ENCODE measurements around the gene POLDIP2. TPM values are rescaled to one million over a fixed set of nuclear protein-coding genes. Genes with fewer than 3 reads are reported as not detected.

Gene POLDIP2
- total and polyA plus RNA-seq, 7 donors: 172 to 299 (median 196) TPM

DNA sequence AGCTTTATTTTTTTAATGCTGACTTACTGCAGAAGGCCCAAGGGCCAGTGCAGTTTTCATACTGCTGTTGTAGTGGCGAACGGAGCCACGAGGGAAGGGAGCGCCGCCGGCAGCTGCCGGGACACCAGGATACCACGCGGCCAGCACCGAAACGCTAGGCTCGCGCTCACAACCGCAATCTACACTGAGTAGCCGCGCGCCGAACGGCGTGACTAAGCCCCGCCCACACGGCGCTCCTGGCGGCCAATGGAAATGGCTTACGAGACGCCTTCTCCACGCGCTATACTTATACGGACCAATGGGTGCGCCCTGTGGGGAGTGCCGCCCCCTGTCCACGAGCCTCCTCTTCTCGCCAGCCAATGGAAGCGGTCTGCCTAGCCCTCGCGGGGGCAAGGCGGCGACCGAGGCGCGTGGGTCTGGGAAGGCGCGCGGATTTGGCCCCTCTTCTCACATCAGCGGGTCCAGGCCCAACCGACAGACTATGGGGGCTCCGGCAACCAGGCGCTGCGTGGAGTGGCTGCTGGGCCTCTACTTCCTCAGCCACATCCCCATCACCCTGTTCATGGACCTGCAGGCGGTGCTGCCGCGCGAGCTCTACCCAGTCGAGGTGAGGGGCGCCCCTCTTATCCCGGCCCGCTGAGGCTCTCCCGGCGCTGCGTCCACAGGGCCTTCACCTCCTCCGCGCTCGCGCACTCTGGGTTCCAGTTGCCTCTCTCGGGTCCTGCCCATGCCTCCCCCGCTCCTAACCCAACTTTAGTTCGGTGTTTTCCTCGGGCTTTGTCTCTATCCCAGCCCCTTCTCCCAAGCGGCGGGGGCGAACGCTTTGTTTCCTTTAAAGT is 38.3 kb downstream of the POLDIP2 start, which contains the start of gene TMEM97:
TSS of gene TMEM97 (plus strand) at position 442 of the 839 bp plus-strand sequence. CDS start at position 482, 40 bp downstream.
- H3K4me3 ChIP-seq: peak within 1 kb of the TSS; percentile 82
- H3K27me3 ChIP-seq (ENCODE audit: insufficient read depth in 3 of 3, low read length in 2 of 3): no peaks in the 10 kb centered on the region
- H3K36me3 ChIP-seq (ENCODE audit: insufficient read depth in 1 of 2, low read depth in 1 of 2): no peaks in the 10 kb centered on the region
- peaks cover 14% of the 10 kb centered on the region for H3K4me1 ChIP-seq
- intact Hi-C loops (cut with DNase I): loop anchor here in 1 of 2 donors (2.0 to 5.0 kb wide), 2 partner anchors 16 to 277 kb away; partner anchors contain the start of genes IFT20, NLK and TNFAIP1
- DNase-seq (peak; percentile 97 to 98), ATAC-seq (peak; percentile 99 to 100 (median 99))
- WGBS, 3 donors: 0 to 1% (median 0%) methylated on average over 64 to 72 of the region's 72 CpGs
- peak within 1 kb of the TSS; percentile 59 for H3K27ac ChIP-seq
- H3K9me3 ChIP-seq: no peaks in the 10 kb centered on the region
- TF ChIP-seq, protein P1, sequence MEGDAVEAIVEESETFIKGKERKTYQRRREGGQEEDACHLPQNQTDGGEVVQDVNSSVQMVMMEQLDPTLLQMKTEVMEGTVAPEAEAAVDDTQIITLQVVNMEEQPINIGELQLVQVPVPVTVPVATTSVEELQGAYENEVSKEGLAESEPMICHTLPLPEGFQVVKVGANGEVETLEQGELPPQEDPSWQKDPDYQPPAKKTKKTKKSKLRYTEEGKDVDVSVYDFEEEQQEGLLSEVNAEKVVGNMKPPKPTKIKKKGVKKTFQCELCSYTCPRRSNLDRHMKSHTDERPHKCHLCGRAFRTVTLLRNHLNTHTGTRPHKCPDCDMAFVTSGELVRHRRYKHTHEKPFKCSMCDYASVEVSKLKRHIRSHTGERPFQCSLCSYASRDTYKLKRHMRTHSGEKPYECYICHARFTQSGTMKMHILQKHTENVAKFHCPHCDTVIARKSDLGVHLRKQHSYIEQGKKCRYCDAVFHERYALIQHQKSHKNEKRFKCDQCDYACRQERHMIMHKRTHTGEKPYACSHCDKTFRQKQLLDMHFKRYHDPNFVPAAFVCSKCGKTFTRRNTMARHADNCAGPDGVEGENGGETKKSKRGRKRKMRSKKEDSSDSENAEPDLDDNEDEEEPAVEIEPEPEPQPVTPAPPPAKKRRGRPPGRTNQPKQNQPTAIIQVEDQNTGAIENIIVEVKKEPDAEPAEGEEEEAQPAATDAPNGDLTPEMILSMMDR (IDR thresholded peaks at IDR 0.05): no peak

DNA sequence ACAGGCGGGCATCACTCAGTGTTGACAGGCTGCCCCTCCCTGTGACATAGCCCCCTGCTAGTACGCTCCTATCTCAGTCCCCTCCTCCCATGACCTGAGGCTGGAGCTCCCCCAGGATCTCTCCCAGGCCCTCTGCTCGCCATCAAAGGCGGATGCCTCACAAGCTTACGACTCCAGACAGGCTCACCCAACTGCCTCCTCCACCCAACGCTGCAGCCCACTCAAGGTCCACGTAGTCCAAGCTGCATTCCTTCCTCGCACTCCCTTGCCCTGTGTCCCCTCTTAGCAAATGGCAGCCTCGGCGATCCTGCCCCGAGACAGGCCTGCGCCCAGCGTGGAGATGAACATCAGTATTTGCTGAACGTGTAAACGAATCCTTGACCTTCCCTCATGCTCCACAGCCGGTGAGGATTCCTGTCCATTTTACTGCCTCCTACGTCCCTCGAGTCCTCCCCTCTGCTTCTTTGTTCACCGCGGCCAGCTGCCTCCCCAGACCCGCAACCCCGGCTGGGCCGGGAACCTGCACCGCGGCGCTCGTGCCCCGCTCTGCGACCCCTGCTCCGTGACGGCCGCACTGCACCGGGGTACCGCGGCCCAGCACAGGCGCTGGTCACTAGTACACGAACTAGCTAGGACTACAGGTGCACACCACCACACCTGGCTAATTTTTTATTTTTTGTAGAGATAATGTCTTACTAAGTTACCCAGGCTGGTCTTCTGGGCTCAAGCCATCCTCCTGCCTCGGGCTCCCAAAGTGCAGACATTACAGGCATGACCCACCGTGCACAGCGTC is 39.2 kb downstream of the POLDIP2 start:
- H3K27me3 ChIP-seq (ENCODE audit: insufficient read depth in 3 of 3, low read length in 2 of 3): no peaks in the 10 kb centered on the region
- ATAC-seq: peak in 3 of 4 donors; percentile 1 to 17 (median 8)
- 13 to 17% (median 14%) methylated on average over 31 to 40 of the region's 40 CpGs for WGBS, 3 donors
- H3K27ac ChIP-seq: peak overlapping the region; percentile 59
- H3K9me3 ChIP-seq: no peaks in the 10 kb centered on the region
- peak overlapping the region; percentile 82 for H3K4me3 ChIP-seq
- TF ChIP-seq, protein P1 (IDR thresholded peaks at IDR 0.05): no peak
- peaks cover 14% of the 10 kb centered on the region for H3K4me1 ChIP-seq
- DNase-seq: no peak
- no peaks in the 10 kb centered on the region for H3K36me3 ChIP-seq (ENCODE audit: insufficient read depth in 1 of 2, low read depth in 1 of 2)
- intact Hi-C loops (cut with DNase I): loop anchor here in 1 of 2 donors (2.0 to 5.0 kb wide), 2 partner anchors 17 to 276 kb away; partner anchors contain the start of genes IFT20, NLK and TNFAIP1

DNA sequence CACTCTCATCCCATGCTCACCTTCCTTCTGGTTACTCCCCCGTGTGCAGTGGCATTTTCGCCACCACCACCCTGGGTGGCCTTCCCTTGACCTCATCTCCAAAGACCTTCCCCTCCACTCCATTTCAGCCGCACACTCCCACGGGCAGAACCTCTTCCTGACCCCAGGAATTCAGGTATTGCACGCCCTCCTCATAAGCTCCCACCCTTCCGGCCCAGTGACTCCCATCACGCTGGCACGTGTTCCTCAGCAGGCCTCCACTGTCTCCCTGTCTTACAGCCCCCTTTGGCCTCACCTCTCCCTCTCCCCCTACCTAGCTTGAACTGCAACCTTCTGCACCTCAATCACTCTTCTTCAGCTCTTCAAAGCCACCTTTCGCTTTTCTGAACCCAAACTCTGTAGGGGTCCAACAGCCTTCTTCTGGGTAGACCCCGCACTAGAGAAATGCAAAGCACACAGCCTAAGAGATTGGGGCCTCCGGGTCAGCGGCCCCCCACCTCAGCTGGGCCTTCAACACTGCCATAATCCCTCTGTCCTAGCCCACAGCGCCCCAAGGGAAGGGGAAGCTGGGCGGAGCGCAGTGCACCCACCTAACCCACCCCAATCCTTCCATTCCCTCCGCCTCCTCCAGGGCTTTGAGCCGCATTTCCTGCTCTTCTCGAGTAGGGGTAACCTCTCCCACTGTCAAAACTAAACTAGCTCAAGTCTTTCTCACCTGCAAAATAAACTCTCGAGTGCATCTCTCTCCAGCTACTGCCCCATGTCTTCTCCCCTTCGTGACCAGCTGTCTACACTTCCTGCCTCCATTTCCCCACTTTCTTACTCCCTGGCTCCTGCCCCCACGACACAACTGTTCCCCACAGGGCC is 40.0 kb downstream of the POLDIP2 start:
- Histone ChIP-seq H3K27me3 (ENCODE audit: insufficient read depth in 3 of 3, low read length in 2 of 3) (no peaks in the 10 kb centered on the region), H3K4me1 (peaks cover 14% of the 10 kb centered on the region), H3K9me3 (no peaks in the 10 kb centered on the region), H3K27ac (no peak overlapping the region), H3K36me3 (ENCODE audit: insufficient read depth in 1 of 2, low read depth in 1 of 2) (no peaks in the 10 kb centered on the region), H3K4me3 (no peak overlapping the region)
- intact Hi-C loops (cut with DNase I): loop anchor here in 1 of 2 donors (5.0 kb wide), 1 partner anchor 275 kb away; the partner anchor contains the start of gene NLK
- 82 to 86% (median 83%) methylated on average over 20 to 21 of the region's 21 CpGs for WGBS, 3 donors
- TF ChIP-seq, protein P1 (IDR thresholded peaks at IDR 0.05): no peak
- ATAC-seq (no peak), DNase-seq (no peak)

All from psoas muscle (tissue), 8 donors.